Natural killer cell (primary cell): ENCODE measurements around the gene OR9I1. TPM values are rescaled to one million over a fixed set of nuclear protein-coding genes. Genes with fewer than 3 reads are reported as not detected.

Experiments
- ATAC-seq, 3 donors: fragments of 150-1000 bp in 2 of 3; fragments of 200-7000 bp in 1 of 3; cut with Tn5 transposase; 1 replicate in 1 of 3; 2 replicates in 2 of 3; pipeline ENCODE4 v1.10.0; 2021; ENCODE audit warnings: mild to moderate bottlenecking in 2 of 3, moderate library complexity in 2 of 3
- DNase-seq, 2 donors: peaks; one replicate each; pipeline versions ENCODE4 v3.0.0 to v3.0.0-alpha.2; 2013 to 2021; ENCODE audit warnings: mixed read lengths in 1 of 2
- H3K27ac ChIP-seq: one replicate; pipeline ENCODE4 v1.5.1; 2013; ENCODE audit warnings: mild to moderate bottlenecking, low read length
- H3K27me3 ChIP-seq: one replicate; pipeline ENCODE4 v1.6.1; 2013; ENCODE audit warnings: low read length; ENCODE audit not compliant: control insufficient read depth, insufficient read depth
- H3K36me3 ChIP-seq: one replicate; pipeline ENCODE4 v1.6.1; 2013; ENCODE audit warnings: low read length; ENCODE audit not compliant: control insufficient read depth, insufficient read depth
- H3K4me1 ChIP-seq: one replicate; pipeline ENCODE4 v1.6.1; 2013; ENCODE audit warnings: low read length; ENCODE audit not compliant: control insufficient read depth, insufficient read depth
- H3K4me3 ChIP-seq: one replicate; pipeline ENCODE4 v1.5.1; 2013; ENCODE audit warnings: low read length
- H3K9me3 ChIP-seq: one replicate; pipeline ENCODE4 v1.6.1; 2013; ENCODE audit warnings: low read length; ENCODE audit not compliant: control insufficient read depth, insufficient read depth
- H3K27ac Mint-ChIP-seq, 2 donors: one replicate each; pipeline ENCODE4 v1.8.0; 2022; ENCODE audit warnings: mild to moderate bottlenecking in 2 of 2, mixed read lengths in 2 of 2, moderate library complexity in 1 of 2
- H3K27me3 Mint-ChIP-seq, 2 donors: one replicate each; pipeline ENCODE4 v1.8.0; 2022; ENCODE audit warnings: low read depth in 2 of 2, mixed read lengths in 2 of 2
- H3K36me3 Mint-ChIP-seq: one replicate; pipeline ENCODE4 v1.8.0; 2022; ENCODE audit warnings: mixed read lengths
- H3K4me1 Mint-ChIP-seq, 2 donors: one replicate each; pipeline ENCODE4 v1.8.0; 2022; ENCODE audit warnings: mixed read lengths in 2 of 2
- H3K4me3 Mint-ChIP-seq: one replicate; pipeline ENCODE4 v1.8.0; 2022; ENCODE audit warnings: mild to moderate bottlenecking, moderate library complexity, mixed read lengths
- H3K9me3 Mint-ChIP-seq, 2 donors: one replicate each; pipeline ENCODE4 v1.8.0; 2022; ENCODE audit warnings: mixed read lengths in 2 of 2
- CTCF ChIP-seq: fragments of 200-600 bp; IDR thresholded peaks from one replicate; pipeline ENCODE4 v1.8.0; 2022; ENCODE audit warnings: antibody characterized with exemption
- WGBS: methylation state at CpG from one replicate; pipeline ENCODE4 v1.1.7; 2013; ENCODE audit warnings: missing lambda C conversion rate; ENCODE audit not compliant: insufficient coverage; 5-methylcytosine and 5-hydroxymethylcytosine counted together
- intact Hi-C: fragments of 100-400 bp; cut with micrococcal nuclease; formaldehyde crosslinking; loops from one replicate; pipeline ENCODE4 v1.14.2; 2022
- total RNA-seq, 4 donors: library from RNA; stranded (reverse); fragments of 120-200 nt in 1 of 4; gene quantifications; one replicate each; pipeline versions ENCODE4 v1.2.3 to v1.2.4, GENCODE V29; 2013 to 2022

Gene OR9I1
- total RNA-seq, 3 donors from 2014 or later (not counting 1 experiment from before 2014, with no cell fraction given) = not detected

- Histone ChIP-seq H3K27ac (no peak overlapping the region), H3K4me3 (no peak overlapping the region), H3K9me3 (no peaks in the 10 kb centered on the region), H3K4me1 (no peaks in the 10 kb centered on the region), H3K27me3 (no peaks in the 10 kb centered on the region), H3K36me3 (no peaks in the 10 kb centered on the region)
- intact Hi-C loops = no loop called here
- DNase-seq (no peak), ATAC-seq (no peak)
- Mint-ChIP-seq H3K9me3 (peaks cover 0 to under 1% of the 10 kb centered on the region in 2 donors), H3K36me3 (no peaks in the 10 kb centered on the region), H3K27ac (no peak overlapping the region), H3K4me3 (no peak overlapping the region), H3K4me1 (no peaks in the 10 kb centered on the region), H3K27me3 (peaks cover 0 to 4% of the 10 kb centered on the region in 2 donors)
- TF ChIP-seq CTCF = no peak
- 73% methylated on average over 6 of the region's 6 CpGs for WGBS
Observed at GRCh38 chr11:58068655-58069054, 56.7 kb downstream of the OR9I1 start.

- intact Hi-C loops = no loop called here
- Histone ChIP-seq H3K4me3 (no peak overlapping the region), H3K27ac (no peak overlapping the region), H3K9me3 (no peaks in the 10 kb centered on the region), H3K27me3 (no peaks in the 10 kb centered on the region), H3K4me1 (no peaks in the 10 kb centered on the region), H3K36me3 (no peaks in the 10 kb centered on the region)
- TF ChIP-seq CTCF = no peak
- H3K4me3 Mint-ChIP-seq = no peak overlapping the region
- 82% methylated on average over 5 of the region's 5 CpGs for WGBS
- peaks cover 0 to 4% of the 10 kb centered on the region in 2 donors for H3K27me3 Mint-ChIP-seq
- H3K9me3 Mint-ChIP-seq = no peaks in the 10 kb centered on the region
- ATAC-seq (no peak), DNase-seq (no peak)
- no peaks in the 10 kb centered on the region for H3K36me3 Mint-ChIP-seq
- H3K4me1 Mint-ChIP-seq = no peaks in the 10 kb centered on the region
- no peak overlapping the region for H3K27ac Mint-ChIP-seq
Observed at GRCh38 chr11:58067685-58068084, 57.6 kb downstream of the OR9I1 start.

Other genes starting within 250 kb of the OR9I1 start
- gene OR9Q1, start 101.6 kb downstream of the OR9I1 start, total RNA-seq = not detected
- not detected for gene OR6Q1, start 94.6 kb downstream of the OR9I1 start, total RNA-seq
- not detected for gene OR9Q2, start 63.5 kb upstream of the OR9I1 start, total RNA-seq
- gene OR1S2, start 78.6 kb upstream of the OR9I1 start, total RNA-seq = not detected
- not detected for gene OR1S1, start 87.2 kb upstream of the OR9I1 start, total RNA-seq
- not detected for gene OR10Q1, start 103.4 kb upstream of the OR9I1 start, total RNA-seq
- not detected for gene OR10W1, start 142.7 kb upstream of the OR9I1 start, total RNA-seq
- gene OR5B17, start 233.5 kb upstream of the OR9I1 start, total RNA-seq = not detected